ENCODE results near the gene RNF6. TPM values are rescaled to one million over a fixed set of nuclear protein-coding genes. Genes with fewer than 3 reads are reported as not detected.
A peak's percentile ranks its signal among the peaks of the same experiment; 100 is the strongest.
"Not testable (repeated sequence)": the region's sequence is repeated elsewhere in the genome, so short reads cannot be mapped to it uniquely, and the experiment has no call there.

The RNF6 gene
- 15.8 and 25.6 TPM in 2 replicates for total RNA-seq (2014; rRNA removed; shearing (Covaris generic))

- peak; percentile 95 for DNase-seq (ENCODE audit: low spot score)
These were observed at the start of gene RNF6 for GRCh38 chr13:26221721-26222519. TSS of gene RNF6 (minus strand) at chr13:26222314. CDS start at chr13:26219649, 2,665 bp downstream.

- no peak for DNase-seq (ENCODE audit: low spot score)
These were observed 48.6 kb upstream of the RNF6 start for GRCh38 chr13:26270707-26271106.

GRCh38 chr13:26266311-26266710, 44.2 kb upstream of the RNF6 start:
- no peak for DNase-seq (ENCODE audit: low spot score)

- DNase-seq (ENCODE audit: low spot score) = no peak
These were observed 40.0 kb upstream of the RNF6 start for GRCh38 chr13:26262156-26262555.

- DNase-seq (ENCODE audit: low spot score) = no peak
These were observed 37.5 kb upstream of the RNF6 start for GRCh38 chr13:26259634-26260033.

GRCh38 chr13:26257049-26257448, 34.9 kb upstream of the RNF6 start:
- no peak for DNase-seq (ENCODE audit: low spot score)

GRCh38 chr13:26255691-26256277, 33.7 kb upstream of the RNF6 start:
- no peak for DNase-seq (ENCODE audit: low spot score)

GRCh38 chr13:26255115-26255514, 33.0 kb upstream of the RNF6 start:
- no peak for DNase-seq (ENCODE audit: low spot score)

GRCh38 chr13:26254583-26255111, 32.5 kb upstream of the RNF6 start:
- peak; percentile 5 for DNase-seq (ENCODE audit: low spot score)

GRCh38 chr13:26253787-26254582, 31.9 kb upstream of the RNF6 start, which contains the start of gene CDK8:
TSS of gene CDK8 (plus strand) at chr13:26254129. CDS start at chr13:26254642, 513 bp downstream.
- DNase-seq (ENCODE audit: low spot score) = peak; percentile 78

GRCh38 chr13:26253262-26253786, 31.2 kb upstream of the RNF6 start:
- no peak for DNase-seq (ENCODE audit: low spot score)

- DNase-seq (ENCODE audit: low spot score) = not testable (repeated sequence)
These were observed 29.9 kb upstream of the RNF6 start for GRCh38 chr13:26252006-26252405.

- DNase-seq (ENCODE audit: low spot score) = no peak
These were observed 27.4 kb upstream of the RNF6 start for GRCh38 chr13:26249551-26249950.

GRCh38 chr13:26247608-26248007, 25.5 kb upstream of the RNF6 start:
- no peak for DNase-seq (ENCODE audit: low spot score)

- no peak for DNase-seq (ENCODE audit: low spot score)
These were observed 24.9 kb upstream of the RNF6 start for GRCh38 chr13:26247011-26247410.

GRCh38 chr13:26246154-26246553, 24.0 kb upstream of the RNF6 start:
- peak; percentile 40 for DNase-seq (ENCODE audit: low spot score)

GRCh38 chr13:26236296-26236695, 14.2 kb upstream of the RNF6 start:
- no peak for DNase-seq (ENCODE audit: low spot score)

GRCh38 chr13:26230703-26231102, 8.6 kb upstream of the RNF6 start:
- no peak for DNase-seq (ENCODE audit: low spot score)

- no peak for DNase-seq (ENCODE audit: low spot score)
These were observed 7.0 kb upstream of the RNF6 start for GRCh38 chr13:26229080-26229615.

- no peak for DNase-seq (ENCODE audit: low spot score)
These were observed 6.0 kb upstream of the RNF6 start for GRCh38 chr13:26228096-26228495.

GRCh38 chr13:26227166-26227971, 5.3 kb upstream of the RNF6 start:
- no peak for DNase-seq (ENCODE audit: low spot score)
